WTC11 (cell line): Measurements from ENCODE around the gene TTLL5. TPM values are rescaled to one million over a fixed set of nuclear protein-coding genes. Genes with fewer than 3 reads are reported as not detected.

Experiments
- ATAC-seq: fragments of 200-7000 bp; cut with Tn5 transposase; 2 replicates; pipeline ENCODE4 v1.10.0; 2021; ENCODE audit warnings: mild to moderate bottlenecking, moderate library complexity
- CTCF ChIA-PET: fragments of 300-600 bp; sonication (Branson Sonifier 250); formaldehyde crosslinking; loops from one replicate; lab custom pipeline; 2021; ENCODE audit warnings: antibody characterized with exemption; lab: Charles Lee
- POLR2A ChIA-PET: fragments of 350-600 bp; sonication (Branson Sonifier 250); formaldehyde crosslinking; loops from one replicate; lab custom pipeline; 2021; ENCODE audit warnings: antibody characterized with exemption; lab: Charles Lee
- DNase-seq: peaks from one replicate; pipeline ENCODE4 v3.0.0; 2021; ENCODE audit warnings: low spot score
- H3K27ac Mint-ChIP-seq: 2 replicates; pipeline ENCODE4 v1.8.0; 2021; ENCODE audit warnings: mixed read lengths
- H3K27me3 Mint-ChIP-seq: 2 replicates; pipeline ENCODE4 v1.8.0; 2021; ENCODE audit warnings: low read depth, mild to moderate bottlenecking, moderate library complexity, mixed read lengths
- H3K36me3 Mint-ChIP-seq: 2 replicates; pipeline ENCODE4 v1.8.0; 2021; ENCODE audit warnings: mixed read lengths
- H3K4me1 Mint-ChIP-seq: 2 replicates; pipeline ENCODE4 v1.8.0; 2022; ENCODE audit warnings: mixed read lengths
- H3K4me3 Mint-ChIP-seq: 2 replicates; pipeline ENCODE4 v1.8.0; 2021; ENCODE audit warnings: mild to moderate bottlenecking, moderate library complexity, mixed read lengths
- H3K9me3 Mint-ChIP-seq: 2 replicates; pipeline ENCODE4 v1.8.0; 2021; ENCODE audit warnings: mixed read lengths
- AFF4 ChIP-seq: sonication (generic); formaldehyde crosslinking; IDR thresholded peaks from 2 replicates; pipeline ENCODE4 v1.8.1; 2023; ENCODE audit warnings: mild to moderate bottlenecking, missing genetic modification reagents, borderline replicate concordance
- E2F5 ChIP-seq: sonication (generic); formaldehyde crosslinking; IDR thresholded peaks from 2 replicates; pipeline ENCODE4 v1.8.1; 2022; ENCODE audit warnings: mild to moderate bottlenecking, moderate library complexity, missing genetic modification reagents
- EMX1 ChIP-seq: fragments of 250-450 bp; sonication (Bioruptor Pico); IDR thresholded peaks from 2 replicates; pipeline ENCODE4 v1.8.0; 2021; ENCODE audit warnings: mild to moderate bottlenecking
- ESRRA ChIP-seq: sonication (generic); formaldehyde crosslinking; IDR thresholded peaks from 2 replicates; pipeline ENCODE4 v1.8.1; 2022; ENCODE audit warnings: mild to moderate bottlenecking, missing genetic modification reagents, borderline replicate concordance
- FOXP4 ChIP-seq: sonication (generic); formaldehyde crosslinking; IDR thresholded peaks from 2 replicates; pipeline ENCODE4 v1.8.0; 2022; ENCODE audit warnings: mild to moderate bottlenecking, missing genetic modification reagents
- GTF2I ChIP-seq: fragments of 250-450 bp; sonication (Bioruptor Pico); conservative IDR thresholded peaks from 2 replicates; pipeline ENCODE4 v1.4.0; 2021; ENCODE audit warnings: mild to moderate bottlenecking
- HMGXB4 ChIP-seq: sonication (generic); formaldehyde crosslinking; IDR thresholded peaks from 2 replicates; pipeline ENCODE4 v1.8.1; 2023; ENCODE audit warnings: mild to moderate bottlenecking, moderate library complexity, missing genetic modification reagents
- IRF1 ChIP-seq: sonication (generic); formaldehyde crosslinking; IDR thresholded peaks from 2 replicates; pipeline ENCODE4 v1.8.0; 2023; ENCODE audit warnings: missing genetic modification reagents
- NFE2L1 ChIP-seq: sonication (generic); formaldehyde crosslinking; IDR thresholded peaks from 2 replicates; pipeline ENCODE4 v1.8.1; 2023; ENCODE audit warnings: missing genetic modification reagents
- NFYB ChIP-seq: sonication (generic); formaldehyde crosslinking; conservative IDR thresholded peaks from 2 replicates; pipeline ENCODE4 v1.8.0; 2022; ENCODE audit warnings: low read depth, missing genetic modification reagents
- SMAD3 ChIP-seq: sonication (generic); formaldehyde crosslinking; IDR thresholded peaks from 2 replicates; pipeline ENCODE4 v1.8.0; 2022; ENCODE audit warnings: missing genetic modification reagents, mild to moderate bottlenecking, borderline replicate concordance
- SP1 ChIP-seq: sonication (generic); formaldehyde crosslinking; conservative IDR thresholded peaks from 2 replicates; pipeline ENCODE4 v1.8.1; 2022; ENCODE audit warnings: missing genetic modification reagents
- USF2 ChIP-seq: sonication (generic); formaldehyde crosslinking; IDR thresholded peaks from 2 replicates; pipeline ENCODE4 v1.8.1; 2023; ENCODE audit warnings: mild to moderate bottlenecking, missing genetic modification reagents, moderate library complexity
- ZNF138 ChIP-seq: sonication (generic); formaldehyde crosslinking; conservative IDR thresholded peaks from 2 replicates; pipeline ENCODE4 v1.8.1; 2022; ENCODE audit warnings: mild to moderate bottlenecking, moderate library complexity, missing genetic modification reagents
- ZNF416 ChIP-seq: fragments of 250-450 bp; sonication (Bioruptor Pico); IDR thresholded peaks from 2 replicates; pipeline ENCODE4 v1.9.0; 2021; ENCODE audit warnings: mild to moderate bottlenecking, inconsistent platforms
- ZNF425 ChIP-seq: fragments of 250-450 bp; sonication (Bioruptor Pico); conservative IDR thresholded peaks from 2 replicates; pipeline ENCODE4 v1.9.0; 2021; ENCODE audit warnings: mild to moderate bottlenecking
- ZNF671 ChIP-seq: fragments of 250-450 bp; sonication (Bioruptor Pico); IDR thresholded peaks from 2 replicates; pipeline ENCODE4 v1.8.0; 2021; ENCODE audit warnings: mild to moderate bottlenecking
- ZSCAN18 ChIP-seq: fragments of 250-450 bp; sonication (Bioruptor Pico); IDR thresholded peaks from 2 replicates; pipeline ENCODE4 v2.1.2; 2022; ENCODE audit warnings: mild to moderate bottlenecking, moderate library complexity
- total RNA-seq: library from RNA; stranded (reverse); gene quantifications from 3 replicates; pipeline ENCODE4 v1.2.3, GENCODE V29; 2021

The TTLL5 gene
- total RNA-seq, 1 experiment from 2014 or later = 39.6 TPM

- ChIA-PET POLR2A (no interaction called here), CTCF (interaction anchor here (0.7 kb wide), 1 partner anchor 264 kb away, joined by 5 read pairs; no protein-coding TSS in a partner anchor)
- peaks cover 14% of the 10 kb centered on the region for H3K4me1 Mint-ChIP-seq
- no peaks in the 10 kb centered on the region for H3K27me3 Mint-ChIP-seq
- no peaks in the 10 kb centered on the region for H3K9me3 Mint-ChIP-seq
- no peak for ATAC-seq
- no peak for TF ChIP-seq FOXP4 (CRISPR knock-in tag)
- no peak for TF ChIP-seq ESRRA
- TF ChIP-seq ZSCAN18 = no peak
- no peak for TF ChIP-seq ZNF425 (CRISPR knock-in tag)
- no peak for TF ChIP-seq ZNF416 (CRISPR knock-in tag)
- TF ChIP-seq SP1 (CRISPR knock-in tag) = no peak
- TF ChIP-seq IRF1 (CRISPR knock-in tag) = no peak
- TF ChIP-seq USF2 (CRISPR knock-in tag) = no peak
- no peak for TF ChIP-seq ZNF671 (CRISPR knock-in tag)
- no peak for TF ChIP-seq E2F5 (CRISPR knock-in tag)
- TF ChIP-seq ZNF138 (CRISPR knock-in tag) = no peak
- TF ChIP-seq GTF2I (CRISPR knock-in tag) = no peak
- no peak for TF ChIP-seq HMGXB4 (CRISPR knock-in tag)
- no peak for TF ChIP-seq NFYB (CRISPR knock-in tag)
- TF ChIP-seq EMX1 (CRISPR knock-in tag) = no peak
- no peak for TF ChIP-seq SMAD3
- TF ChIP-seq NFE2L1 (CRISPR knock-in tag) = no peak
- TF ChIP-seq AFF4 (CRISPR knock-in tag) = no peak
- TF ChIP-seq, all 79 proteins: peak for 0
- Mint-ChIP-seq H3K27ac (no peak overlapping the region), H3K4me3 (no peak overlapping the region), H3K36me3 (peaks cover 9% of the 10 kb centered on the region)
- DNase-seq = no peak
These were observed 53.9 kb downstream of the TTLL5 start for GRCh38 chr14:75714991-75715390.
